HEK293T (cell line): ENCODE measurements around the gene SRRM3.

ENCODE experiments used
- CTCF ChIA-PET: fragments of 350-600 bp; formaldehyde crosslinking; extraction: SDS; loops from one replicate; lab custom pipeline; 2021; ENCODE audit warnings: antibody characterized with exemption, inconsistent platforms; lab: Yijun Ruan, JAX
- POLR2A ChIA-PET: fragments of 350-600 bp; formaldehyde crosslinking; extraction: SDS; loops from one replicate; lab custom pipeline; 2020; ENCODE audit warnings: antibody characterized with exemption, inconsistent platforms; lab: Yijun Ruan, JAX
- DNase-seq: peaks from one replicate; pipeline ENCODE4 v3.0.0; 2012; ENCODE audit warnings: mixed read lengths; ENCODE audit errors: extremely low spot score
- ARNT ChIP-seq: fragments of 450-650 bp; IDR thresholded peaks from 2 replicates; pipeline ENCODE4 v1.6.1; 2017; ENCODE audit warnings: mild to moderate bottlenecking
- BHLHE40 ChIP-seq: fragments of 450-650 bp; IDR thresholded peaks from 2 replicates; pipeline ENCODE4 v1.6.1; 2016; ENCODE audit warnings: mild to moderate bottlenecking, moderate library complexity, borderline replicate concordance
- CTBP1 ChIP-seq: fragments of 450-650 bp; IDR thresholded peaks from 2 replicates; pipeline ENCODE4 v1.6.1; 2016; ENCODE audit warnings: borderline replicate concordance
- ELF4 ChIP-seq: fragments of 450-650 bp; IDR thresholded peaks from 2 replicates; pipeline ENCODE4 v1.6.1; 2017; ENCODE audit warnings: antibody characterized with exemption
- FOXA1 ChIP-seq: fragments of 450-650 bp; IDR thresholded peaks from 2 replicates; pipeline ENCODE4 v1.6.1; 2016; ENCODE audit warnings: mild to moderate bottlenecking
- FOXK2 ChIP-seq: fragments of 450-650 bp; IDR thresholded peaks from 2 replicates; pipeline ENCODE4 v1.6.1; 2016; ENCODE audit warnings: mild to moderate bottlenecking
- FOXM1 ChIP-seq: fragments of 450-650 bp; IDR thresholded peaks from 2 replicates; pipeline ENCODE4 v1.6.1; 2017; ENCODE audit warnings: mild to moderate bottlenecking, borderline replicate concordance
- HDGF ChIP-seq: fragments of 450-650 bp; IDR thresholded peaks from 2 replicates; pipeline ENCODE4 v1.6.1; 2017; ENCODE audit warnings: antibody characterized with exemption, borderline replicate concordance
- L3MBTL2 ChIP-seq: fragments of 450-650 bp; conservative IDR thresholded peaks from 2 replicates; pipeline ENCODE4 v1.6.1; 2016; ENCODE audit warnings: mild to moderate bottlenecking
- LEF1 ChIP-seq: fragments of 450-650 bp; IDR thresholded peaks from 2 replicates; pipeline ENCODE4 v1.6.1; 2017; ENCODE audit warnings: mild to moderate bottlenecking, borderline replicate concordance
- NFRKB ChIP-seq: fragments of 450-650 bp; IDR thresholded peaks from 2 replicates; pipeline ENCODE4 v1.6.1; 2016; ENCODE audit warnings: mild to moderate bottlenecking, moderate library complexity
- SP1 ChIP-seq: fragments of 450-650 bp; IDR thresholded peaks from 2 replicates; pipeline ENCODE4 v1.6.1; 2017
- SUZ12 ChIP-seq: fragments of 450-650 bp; IDR thresholded peaks from 2 replicates; pipeline ENCODE4 v1.6.1; 2016; ENCODE audit warnings: mild to moderate bottlenecking
- TARDBP ChIP-seq: fragments of 450-650 bp; IDR thresholded peaks from 2 replicates; pipeline ENCODE4 v1.6.1; 2016
- ZNF384 ChIP-seq: fragments of 450-650 bp; IDR thresholded peaks from 2 replicates; pipeline ENCODE4 v1.6.1; 2016
- TF ChIP-seq, protein P1 (sequence below): fragments of 450-650 bp; IDR thresholded peaks from 2 replicates; pipeline ENCODE4 v1.6.1; 2016

The SRRM3 gene

GRCh38 chr7:76182225-76182960 is 19.3 kb upstream of the SRRM3 start:
- CTCF ChIA-PET, result interaction anchor here (0.6 kb wide), 1 partner anchor 31 kb away, joined by 9 read pairs; no protein-coding TSS in a partner anchor
- POLR2A ChIA-PET, result no interaction called here
- no peak for DNase-seq
- no peak for TF ChIP-seq FOXK2
- TF ChIP-seq SP1, result no peak
- no peak for TF ChIP-seq ARNT
- no peak for TF ChIP-seq BHLHE40
- no peak for TF ChIP-seq FOXM1
- no peak for TF ChIP-seq HDGF

GRCh38 chr7:76185187-76185896 is 16.4 kb upstream of the SRRM3 start:
- TF ChIP-seq ARNT (no peak), LEF1 (no peak), FOXK2 (no peak), FOXA1 (no peak), CTBP1 (no peak), ELF4 (no peak), SP1 (no peak), ZNF384 (no peak), NFRKB (no peak), BHLHE40 (no peak), TARDBP (no peak), FOXM1 (no peak), L3MBTL2 (no peak), HDGF (no peak), SUZ12 (no peak)
- TF ChIP-seq, protein P1, sequence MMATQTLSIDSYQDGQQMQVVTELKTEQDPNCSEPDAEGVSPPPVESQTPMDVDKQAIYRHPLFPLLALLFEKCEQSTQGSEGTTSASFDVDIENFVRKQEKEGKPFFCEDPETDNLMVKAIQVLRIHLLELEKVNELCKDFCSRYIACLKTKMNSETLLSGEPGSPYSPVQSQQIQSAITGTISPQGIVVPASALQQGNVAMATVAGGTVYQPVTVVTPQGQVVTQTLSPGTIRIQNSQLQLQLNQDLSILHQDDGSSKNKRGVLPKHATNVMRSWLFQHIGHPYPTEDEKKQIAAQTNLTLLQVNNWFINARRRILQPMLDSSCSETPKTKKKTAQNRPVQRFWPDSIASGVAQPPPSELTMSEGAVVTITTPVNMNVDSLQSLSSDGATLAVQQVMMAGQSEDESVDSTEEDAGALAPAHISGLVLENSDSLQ, result no peak
- no peak for DNase-seq
- POLR2A ChIA-PET, result no interaction called here
- CTCF ChIA-PET, result interaction anchor here (0.7 kb wide), 1 partner anchor 621 kb away, joined by 3 read pairs; no protein-coding TSS in a partner anchor

- TF ChIP-seq LEF1, result no peak
- TF ChIP-seq CTBP1, result no peak
- TF ChIP-seq FOXK2, result no peak
- TF ChIP-seq SUZ12, result no peak
- no peak for TF ChIP-seq ZNF384
- TF ChIP-seq L3MBTL2, result no peak
- TF ChIP-seq HDGF, result no peak
- TF ChIP-seq ARNT, result no peak
- no peak for TF ChIP-seq NFRKB
- TF ChIP-seq FOXA1, result no peak
- no peak for TF ChIP-seq BHLHE40
- no peak for TF ChIP-seq TARDBP
- no peak for TF ChIP-seq SP1
- TF ChIP-seq ELF4, result no peak
- TF ChIP-seq, protein P1, result no peak
- TF ChIP-seq FOXM1, result no peak
- DNase-seq, result no peak
- ChIA-PET POLR2A (no interaction called here), CTCF (no interaction called here)
Observed at GRCh38 chr7:76187272-76187671, 14.4 kb upstream of the SRRM3 start.

GRCh38 chr7:76189276-76189675 is 12.4 kb upstream of the SRRM3 start:
- POLR2A ChIA-PET, result interaction anchor here (0.7 to 1.6 kb wide), 2 partner anchors 20 to 22 kb away, joined by 3 to 6 read pairs; no protein-coding TSS in a partner anchor
- CTCF ChIA-PET, result no interaction called here
- DNase-seq, result no peak
- no peak for TF ChIP-seq ARNT
- TF ChIP-seq ZNF384, result no peak
- TF ChIP-seq, protein P1, result no peak
- no peak for TF ChIP-seq BHLHE40

DNA sequence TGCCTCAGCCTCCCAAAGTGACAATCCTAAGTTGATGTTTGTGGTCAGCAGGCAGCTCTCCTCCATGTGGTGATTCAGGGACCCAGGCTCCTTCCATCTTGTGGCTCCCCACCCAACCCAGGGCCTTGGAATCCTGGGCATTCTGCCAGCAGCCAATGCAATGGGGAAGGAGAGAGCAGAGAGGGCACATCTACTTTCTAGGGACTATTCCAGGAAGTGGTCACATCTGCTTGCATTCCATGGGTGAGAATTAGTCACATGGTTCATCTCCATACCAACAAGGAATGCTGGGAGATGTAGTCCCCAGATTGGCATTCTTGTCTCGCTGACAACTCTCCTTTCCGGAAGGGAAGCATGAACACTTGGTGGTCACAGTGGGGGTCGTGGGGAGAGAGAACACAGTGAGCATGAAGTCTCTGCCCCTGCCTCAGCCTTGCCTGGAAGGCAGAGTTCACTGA is 9.9 kb upstream of the SRRM3 start:
- CTCF ChIA-PET, result no interaction called here
- POLR2A ChIA-PET, result no interaction called here
- DNase-seq, result peak; percentile 67
- TF ChIP-seq L3MBTL2, result no peak
- TF ChIP-seq ELF4, result peak; percentile 55
- TF ChIP-seq CTBP1, result no peak
- TF ChIP-seq FOXA1, result no peak
- no peak for TF ChIP-seq ARNT
- no peak for TF ChIP-seq BHLHE40

GRCh38 chr7:76193466-76193865 is 8.2 kb upstream of the SRRM3 start:
- no peak for DNase-seq
- ChIA-PET POLR2A (interaction anchor here (1.0 kb wide), 1 partner anchor 27 kb away, joined by 3 read pairs; no protein-coding TSS in a partner anchor), CTCF (no interaction called here)
- TF ChIP-seq FOXA1, result no peak
- no peak for TF ChIP-seq HDGF
- TF ChIP-seq NFRKB, result no peak
- no peak for TF ChIP-seq TARDBP
